HG03565 (cell line): ENCODE results near the gene PCCB.
"Not testable (repeated sequence)": the region's sequence is repeated elsewhere in the genome, so short reads cannot be mapped to it uniquely, and the experiment has no call there.

ENCODE experiments used
- ATAC-seq: cut with Tn5 transposase; IDR thresholded peaks from one replicate; pipeline ENCODE4 v1.9.1; 2021; ENCODE audit warnings: mild to moderate bottlenecking, moderate library complexity; ENCODE audit not compliant: unreplicated experiment

PCCB gene

GRCh38 chr3:136250059-136250902, at the start of gene PCCB:
Gene PCCB, plus strand, starts transcription at chr3:136250340. Its CDS starts 36 bp downstream, at chr3:136250376.
- ATAC-seq: peak; percentile 95

GRCh38 chr3:136207489-136208115, 42.5 kb upstream of the PCCB start:
- no peak for ATAC-seq

DNA sequence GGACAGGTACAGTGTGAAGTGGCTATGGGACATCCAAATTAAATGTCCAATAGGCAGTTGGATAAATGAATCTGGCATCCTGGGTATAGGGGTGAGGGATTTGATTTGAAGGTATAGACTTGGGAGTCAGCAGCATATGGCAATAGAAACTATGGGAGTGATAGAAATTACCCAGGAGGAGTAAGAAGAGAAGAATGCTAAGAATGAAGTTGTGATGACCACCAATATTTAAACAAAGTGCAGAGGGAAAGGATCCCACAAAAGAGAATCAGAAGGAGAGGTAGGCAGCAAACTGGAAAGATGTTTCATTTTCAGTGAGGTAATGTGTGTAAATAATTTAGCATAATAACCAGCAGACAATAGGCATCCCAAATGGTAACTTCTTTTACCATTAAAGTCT, 40.2 kb upstream of the PCCB start:
- no peak for ATAC-seq

DNA sequence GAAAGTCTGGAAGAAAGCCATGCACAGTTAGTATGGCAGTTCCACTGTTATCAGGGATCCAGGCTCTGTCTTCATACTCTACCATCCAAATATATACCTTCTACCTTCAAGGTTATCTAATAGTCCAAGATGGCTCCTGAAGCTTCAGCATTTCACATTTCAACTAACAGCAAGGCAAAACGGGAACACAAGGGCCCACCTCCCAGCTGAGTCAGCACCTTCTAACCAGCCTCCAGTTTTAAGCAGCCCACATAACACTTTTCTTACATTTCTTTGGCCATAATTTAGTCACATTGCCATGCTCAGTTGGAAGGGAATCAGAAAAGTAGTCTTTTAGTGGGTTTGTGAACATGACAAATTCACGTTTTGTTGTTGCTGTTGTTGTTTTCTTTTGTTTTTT, 38.6 kb upstream of the PCCB start:
- no peak for ATAC-seq

- not testable (repeated sequence) for ATAC-seq
Measured at GRCh38 chr3:136222746-136223145, 27.4 kb upstream of the PCCB start.

- no peak for ATAC-seq
Measured at GRCh38 chr3:136232413-136232812, 17.7 kb upstream of the PCCB start.

DNA sequence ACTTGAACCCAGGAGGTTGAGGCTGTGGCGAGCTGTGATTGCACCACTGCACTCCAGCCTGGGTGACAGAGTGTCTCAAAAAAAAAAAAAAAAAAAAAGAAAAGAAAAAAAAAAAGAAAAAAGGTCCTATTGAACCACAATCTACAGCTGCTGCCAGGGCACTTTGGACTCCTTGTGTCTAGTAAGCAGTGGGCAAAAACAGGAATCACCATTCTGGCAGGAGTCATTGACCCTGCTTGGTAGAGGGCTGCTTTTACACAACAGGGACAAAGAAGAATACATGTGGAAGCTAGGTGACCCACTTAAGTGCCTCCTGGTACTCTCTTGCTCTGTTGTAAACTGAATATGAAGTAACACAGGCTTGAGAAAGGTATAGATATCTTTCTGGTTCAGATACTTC, 14.6 kb upstream of the PCCB start:
- no peak for ATAC-seq

DNA sequence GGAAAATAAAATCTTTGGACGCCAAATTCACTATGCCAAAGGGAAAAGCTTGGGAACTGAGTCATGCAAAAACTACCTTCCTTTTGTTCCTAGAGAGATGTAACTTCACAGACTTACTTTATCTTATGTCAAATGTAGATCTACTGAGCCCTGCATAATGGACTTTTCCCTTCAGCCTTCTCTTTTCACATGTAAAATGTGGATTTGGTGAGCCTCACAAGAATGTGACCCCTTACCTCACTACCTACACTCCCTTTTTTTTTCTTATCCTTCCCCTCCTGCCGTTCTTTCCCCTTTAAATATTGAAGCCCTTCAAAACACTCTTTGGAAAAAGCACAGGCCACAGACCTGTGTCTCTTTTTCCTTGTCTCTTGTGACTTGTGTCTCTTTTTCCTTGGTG, 14.0 kb upstream of the PCCB start:
- no peak for ATAC-seq

- no peak for ATAC-seq
Measured at GRCh38 chr3:136237103-136237502, 13.0 kb upstream of the PCCB start.

GRCh38 chr3:136237961-136238649, 12.0 kb upstream of the PCCB start:
- ATAC-seq: no peak

DNA sequence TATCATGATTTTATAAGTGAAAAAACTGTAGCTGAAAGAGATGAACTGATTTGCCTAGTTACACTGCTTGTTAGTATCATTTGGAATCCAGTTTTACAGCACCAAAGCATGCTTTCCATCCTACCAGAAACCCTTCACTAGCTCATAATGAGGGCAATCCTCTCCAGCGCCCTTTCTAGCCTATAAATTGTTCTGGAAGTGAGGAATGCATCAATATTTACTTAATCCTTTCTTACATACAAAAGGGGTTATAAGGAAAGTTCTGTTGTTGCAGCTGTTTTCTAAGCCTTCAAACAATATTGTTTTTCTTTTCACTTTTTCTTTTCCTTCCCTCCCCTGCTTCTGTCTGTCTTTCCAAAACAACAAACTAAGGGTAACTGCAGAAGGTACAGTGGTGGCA, 11.0 kb upstream of the PCCB start:
- no peak for ATAC-seq

GRCh38 chr3:136245691-136246090, 4.4 kb upstream of the PCCB start:
- no peak for ATAC-seq

- ATAC-seq: no peak
Measured at GRCh38 chr3:136247436-136247835, 2.7 kb upstream of the PCCB start.

DNA sequence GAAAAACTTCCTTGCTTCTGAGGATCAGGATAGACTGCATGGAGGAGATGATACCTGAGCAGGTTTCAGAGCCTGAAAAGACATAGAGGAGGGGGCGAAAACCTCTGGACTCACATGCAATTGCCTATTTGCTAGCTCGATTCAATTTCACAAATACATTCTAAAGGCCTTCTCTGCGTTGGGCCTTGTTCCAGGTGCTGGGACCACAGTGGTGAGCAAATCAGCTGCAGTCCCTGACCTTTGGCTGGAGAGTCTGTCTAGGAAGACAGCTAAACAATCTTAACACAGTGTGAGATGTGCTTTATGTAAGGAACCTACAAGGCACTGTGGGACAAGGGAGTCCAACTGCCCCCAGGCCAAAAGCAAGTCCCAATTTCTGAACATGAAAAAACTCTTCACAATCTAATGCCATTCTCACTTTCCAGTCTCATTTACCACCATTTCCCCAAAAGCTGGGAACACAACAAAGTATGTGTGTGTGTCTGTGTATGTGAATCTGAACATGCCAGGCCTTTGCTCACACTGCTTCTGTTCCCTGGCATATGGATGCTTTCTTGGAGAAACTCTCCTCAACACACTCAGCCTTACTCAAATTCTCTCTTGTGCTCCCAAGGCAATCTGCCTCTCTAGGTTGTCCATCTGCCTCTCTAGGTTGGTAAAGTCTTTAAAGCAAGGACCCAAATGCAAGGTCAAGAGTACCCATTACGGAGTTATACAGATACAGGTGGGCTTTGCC, 2.1 kb upstream of the PCCB start:
- no peak for ATAC-seq

- ATAC-seq: no peak
Measured at GRCh38 chr3:136249091-136249490, 1.0 kb upstream of the PCCB start.

DNA sequence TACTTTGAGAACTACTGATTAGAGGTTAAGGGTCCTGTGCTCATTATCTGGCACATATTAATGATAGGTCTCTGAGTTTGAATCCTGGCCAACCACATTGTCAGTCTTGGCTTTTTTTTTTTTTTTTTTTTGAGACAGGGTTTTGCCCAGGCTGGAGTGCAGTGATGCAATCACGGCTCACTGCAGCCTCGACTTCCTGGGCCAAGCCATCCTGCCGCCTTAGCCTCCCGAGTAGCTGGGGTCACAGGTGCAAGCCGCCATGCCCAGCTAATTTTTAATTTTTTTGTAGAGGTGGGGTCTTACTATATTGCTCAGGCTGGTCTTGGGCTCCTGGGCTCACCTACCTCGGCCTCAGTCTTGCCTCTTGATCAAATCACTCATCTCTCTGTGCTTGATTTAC, 547 bp upstream of the PCCB start:
- ATAC-seq: no peak

DNA sequence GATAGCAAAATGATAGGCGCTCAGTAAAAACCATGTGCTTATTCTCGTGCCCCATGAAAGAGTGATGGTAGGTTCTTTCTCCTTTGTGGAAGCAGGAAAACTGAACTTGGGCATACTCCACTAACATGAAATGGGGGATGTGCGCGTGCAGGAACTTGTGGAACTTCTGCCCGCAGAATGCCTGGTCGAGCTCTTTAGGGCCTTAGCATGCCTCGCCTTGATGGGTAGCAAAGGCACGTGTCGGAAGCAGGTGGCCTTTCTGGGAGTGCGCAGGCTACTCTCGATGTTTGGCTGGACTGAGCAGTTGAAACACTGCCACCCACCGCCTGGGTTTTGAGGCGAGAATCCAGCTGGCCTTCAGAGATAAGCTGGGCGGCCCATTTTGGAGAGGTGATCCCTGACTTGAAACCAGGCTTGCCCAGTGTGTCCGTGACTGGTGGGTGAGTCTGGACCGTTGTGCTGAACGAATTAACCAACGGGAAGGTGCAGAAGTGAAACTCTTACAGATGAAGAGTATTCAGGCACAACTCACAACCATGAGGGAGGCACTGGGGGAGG, 842 bp downstream of the PCCB start:
- ATAC-seq: no peak

DNA sequence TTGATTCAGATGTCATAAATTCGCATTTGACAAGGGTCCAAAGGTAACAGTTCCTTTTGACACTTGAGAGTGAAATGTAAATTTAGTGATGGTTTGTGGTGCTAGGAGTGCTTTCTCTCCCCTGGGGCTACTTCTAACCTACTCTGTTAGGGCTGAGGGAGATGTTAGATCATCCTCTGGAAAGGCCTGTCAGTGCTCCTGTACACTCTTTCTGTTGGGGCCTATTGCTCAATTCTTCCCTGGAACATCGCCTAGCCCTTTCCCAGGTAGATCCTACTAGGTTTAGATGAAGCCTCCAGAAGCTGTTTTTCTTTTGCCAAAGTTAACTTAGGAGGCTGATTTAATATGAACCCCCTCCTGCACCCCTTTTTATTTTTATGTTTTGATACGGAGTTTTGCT, 1.4 kb downstream of the PCCB start:
- ATAC-seq: no peak

- no peak for ATAC-seq
Measured at GRCh38 chr3:136255672-136256406, 5.7 kb downstream of the PCCB start.

DNA sequence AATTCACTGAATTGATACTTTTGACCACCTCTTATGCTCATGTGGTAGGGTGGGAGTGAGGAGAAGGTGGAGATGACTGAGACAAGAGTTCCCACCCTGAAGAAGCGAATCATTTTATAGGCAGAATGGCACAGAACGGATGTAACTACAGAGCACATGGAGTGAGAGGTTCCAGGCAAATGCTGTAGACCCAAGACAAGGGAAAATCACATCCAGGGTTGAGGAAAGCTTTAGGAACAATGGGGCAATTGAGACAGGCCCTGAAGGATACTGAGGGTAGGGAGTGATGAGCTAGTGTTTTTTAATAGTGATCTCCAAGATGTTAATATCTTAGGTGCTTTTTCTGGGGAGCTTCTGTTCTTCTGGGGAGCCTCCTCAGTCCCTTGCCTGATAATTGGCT, 8.1 kb downstream of the PCCB start:
- ATAC-seq: no peak
